GM12892 (cell line): ENCODE data around the gene ATCAY.

Experiments used
- POLR2A ChIP-seq: IDR thresholded peaks from 2 replicates; pipeline ENCODE4 v1.6.1; 2011; ENCODE audit warnings: low read depth, low read length, control low read depth
- POLR2AphosphoS5 ChIP-seq: IDR thresholded peaks from 2 replicates; pipeline ENCODE4 v1.6.1; 2011; ENCODE audit warnings: low read depth, low read length, control low read depth

GRCh38 chr19:3849787-3850186 lies 30.7 kb upstream of the ATCAY start:
- TF ChIP-seq POLR2AphosphoS5 (no peak), POLR2A (no peak)
